RWPE2 (cell line): ENCODE data around the gene RREB1.

Experiments
- ATAC-seq: fragments of 200-7000 bp; cut with Tn5 transposase; 3 replicates; pipeline ENCODE4 v1.9.1; 2021; ENCODE audit warnings: low read depth
- DNase-seq: peaks from one replicate; pipeline ENCODE4 v3.0.0-alpha.2; 2020; ENCODE audit warnings: low spot score
- H3K27ac ChIP-seq: fragments of 450-650 bp; 2 replicates; pipeline ENCODE4 v1.5.1; 2017; ENCODE audit warnings: mild to moderate bottlenecking; ENCODE audit not compliant: poor library complexity, severe bottlenecking
- H3K27me3 ChIP-seq: fragments of 250-450 bp; sonication (Bioruptor Pico); 2 replicates; pipeline ENCODE4 v1.5.1; 2021; ENCODE audit warnings: mild to moderate bottlenecking, moderate library complexity; ENCODE audit not compliant: insufficient read depth, poor library complexity, severe bottlenecking
- H3K36me3 ChIP-seq: fragments of 250-450 bp; sonication (Bioruptor Pico); 2 replicates; pipeline ENCODE4 v1.5.1; 2020; ENCODE audit warnings: low read depth, mild to moderate bottlenecking, moderate library complexity
- H3K4me1 ChIP-seq: fragments of 250-450 bp; sonication (Bioruptor Pico); 2 replicates; pipeline ENCODE4 v1.5.1; 2021; ENCODE audit warnings: mild to moderate bottlenecking, moderate library complexity; ENCODE audit not compliant: insufficient read depth, poor library complexity, severe bottlenecking
- H3K4me3 ChIP-seq: fragments of 250-450 bp; sonication (Bioruptor Pico); 2 replicates; pipeline ENCODE4 v1.5.1; 2021; ENCODE audit warnings: mild to moderate bottlenecking, moderate library complexity; ENCODE audit not compliant: severe bottlenecking
- H3K9me3 ChIP-seq: fragments of 250-450 bp; sonication (Bioruptor Pico); 2 replicates; pipeline ENCODE4 v1.5.1; 2021; ENCODE audit warnings: mild to moderate bottlenecking, moderate library complexity; ENCODE audit not compliant: severe bottlenecking
- TF ChIP-seq, protein P1 (sequence below): fragments of 450-650 bp; IDR thresholded peaks from one replicate; pipeline ENCODE4 v1.5.1; 2017; ENCODE audit warnings: mild to moderate bottlenecking, moderate library complexity; ENCODE audit not compliant: poor library complexity, severe bottlenecking

The RREB1 gene

DNA sequence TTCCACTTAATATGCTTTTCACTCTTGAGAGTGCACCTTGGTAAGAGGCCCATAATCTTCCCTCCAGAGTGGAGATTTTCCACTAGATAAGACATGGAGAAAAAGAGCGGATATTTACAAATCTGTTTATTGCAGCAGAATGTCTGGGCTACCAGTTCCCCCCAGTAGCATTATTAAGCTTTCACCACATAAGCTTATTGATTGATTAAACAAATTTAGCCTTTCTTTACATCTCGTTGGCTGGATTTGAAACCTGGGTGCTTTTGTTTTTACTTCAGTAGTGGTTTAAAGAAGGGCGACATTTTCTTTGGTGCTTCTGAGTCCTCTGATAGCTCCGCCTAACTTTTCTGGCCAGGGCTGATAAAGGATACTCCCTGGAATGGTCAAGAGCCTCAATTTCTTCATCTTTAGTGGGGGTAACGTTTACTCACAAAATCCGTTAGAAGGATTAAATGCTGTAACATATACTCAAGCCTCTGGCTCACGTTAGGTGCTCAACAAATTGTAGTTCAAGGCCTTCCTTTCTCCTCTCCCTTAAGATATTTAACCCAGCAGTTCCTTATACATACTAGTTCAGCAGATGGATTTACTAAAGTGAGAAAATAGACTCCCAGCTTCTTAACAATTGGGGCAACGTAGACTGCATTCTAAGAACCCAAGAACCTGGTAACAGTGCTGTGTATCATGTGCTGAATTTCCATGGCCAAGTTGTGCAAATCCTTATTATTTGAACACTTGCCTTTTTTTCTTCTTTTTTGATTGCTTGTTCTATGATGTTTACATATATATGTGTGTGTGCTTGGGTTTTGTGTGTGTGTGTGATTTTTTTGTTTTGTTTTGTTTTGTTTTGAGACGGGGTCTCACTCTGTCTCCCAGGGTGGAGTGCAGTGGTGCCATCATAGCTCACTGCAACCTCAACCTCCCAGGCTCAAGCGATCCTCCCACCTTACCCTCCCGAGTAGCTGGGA lies 91.4 kb downstream of the RREB1 start:
- TF ChIP-seq, protein P1, sequence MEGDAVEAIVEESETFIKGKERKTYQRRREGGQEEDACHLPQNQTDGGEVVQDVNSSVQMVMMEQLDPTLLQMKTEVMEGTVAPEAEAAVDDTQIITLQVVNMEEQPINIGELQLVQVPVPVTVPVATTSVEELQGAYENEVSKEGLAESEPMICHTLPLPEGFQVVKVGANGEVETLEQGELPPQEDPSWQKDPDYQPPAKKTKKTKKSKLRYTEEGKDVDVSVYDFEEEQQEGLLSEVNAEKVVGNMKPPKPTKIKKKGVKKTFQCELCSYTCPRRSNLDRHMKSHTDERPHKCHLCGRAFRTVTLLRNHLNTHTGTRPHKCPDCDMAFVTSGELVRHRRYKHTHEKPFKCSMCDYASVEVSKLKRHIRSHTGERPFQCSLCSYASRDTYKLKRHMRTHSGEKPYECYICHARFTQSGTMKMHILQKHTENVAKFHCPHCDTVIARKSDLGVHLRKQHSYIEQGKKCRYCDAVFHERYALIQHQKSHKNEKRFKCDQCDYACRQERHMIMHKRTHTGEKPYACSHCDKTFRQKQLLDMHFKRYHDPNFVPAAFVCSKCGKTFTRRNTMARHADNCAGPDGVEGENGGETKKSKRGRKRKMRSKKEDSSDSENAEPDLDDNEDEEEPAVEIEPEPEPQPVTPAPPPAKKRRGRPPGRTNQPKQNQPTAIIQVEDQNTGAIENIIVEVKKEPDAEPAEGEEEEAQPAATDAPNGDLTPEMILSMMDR = no peak
- DNase-seq = no peak
- peaks cover 41% of the 10 kb centered on the region for H3K36me3 ChIP-seq
- H3K9me3 ChIP-seq = no peaks in the 10 kb centered on the region
- H3K4me1 ChIP-seq = peaks cover 21% of the 10 kb centered on the region
- H3K27me3 ChIP-seq = no peaks in the 10 kb centered on the region
- H3K27ac ChIP-seq = peak overlapping the region; percentile 83
- H3K4me3 ChIP-seq = no peak overlapping the region
- no peak for ATAC-seq

DNA sequence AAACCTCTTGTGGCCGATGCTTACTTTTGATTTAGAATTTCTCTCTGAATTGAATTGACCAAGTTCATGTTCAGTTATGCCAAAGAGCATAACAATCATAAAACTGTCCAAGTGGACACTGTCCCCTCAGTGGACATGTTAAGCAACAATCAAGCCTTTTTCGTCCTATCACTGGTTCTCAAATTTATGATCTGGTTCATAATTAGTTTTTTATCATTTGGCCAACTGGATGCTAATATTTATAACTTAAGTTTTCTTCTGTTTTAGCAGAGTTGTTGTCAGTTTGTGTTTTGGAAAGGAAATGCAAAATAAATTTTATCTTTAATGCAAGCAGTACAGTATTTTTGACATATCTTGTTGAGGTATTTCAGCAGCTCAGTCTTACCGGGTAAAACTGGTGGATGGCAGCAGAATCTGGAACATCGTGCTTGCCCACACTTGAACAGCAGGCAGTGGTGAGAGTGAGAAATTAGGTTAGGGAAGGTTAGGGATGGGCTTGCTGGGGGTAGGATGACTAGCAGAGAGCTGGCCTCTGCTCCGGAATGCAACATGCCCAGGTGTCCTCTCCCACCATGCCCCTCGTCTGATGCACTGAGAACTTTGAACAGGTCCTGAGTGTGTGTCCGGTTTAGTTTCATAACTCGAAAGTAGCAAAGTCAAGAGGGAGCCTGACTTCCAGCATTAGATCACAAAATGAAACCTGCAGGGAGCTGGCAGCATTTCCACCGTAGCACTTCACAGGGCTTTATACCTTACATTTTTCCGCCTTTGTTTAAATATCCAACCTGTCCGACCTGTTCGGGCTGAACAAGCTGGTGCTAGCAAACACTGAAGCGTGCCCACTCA lies 93.1 kb downstream of the RREB1 start:
- TF ChIP-seq, protein P1 = no peak
- Histone ChIP-seq H3K9me3 (no peaks in the 10 kb centered on the region), H3K27ac (peak overlapping the region; percentile 83), H3K27me3 (no peaks in the 10 kb centered on the region), H3K36me3 (peaks cover 42% of the 10 kb centered on the region), H3K4me3 (peak overlapping the region; percentile 1), H3K4me1 (peaks cover 21% of the 10 kb centered on the region)
- ATAC-seq = peak; percentile 85
- peak; percentile 74 for DNase-seq

DNA sequence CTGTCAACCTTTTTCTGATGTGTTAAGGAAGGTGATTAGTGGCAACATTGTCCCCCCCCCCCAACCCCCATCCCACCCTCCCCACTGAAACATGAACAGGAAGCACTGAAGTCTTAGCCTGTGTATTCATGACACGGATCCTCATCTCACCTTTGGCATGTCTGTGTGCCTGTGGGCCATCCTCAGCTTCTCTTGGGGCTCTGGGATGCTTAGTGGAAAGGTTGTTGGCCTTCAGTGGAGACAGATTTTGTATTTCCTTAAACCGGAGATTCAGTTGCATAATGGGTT lies 93.6 kb downstream of the RREB1 start:
- Histone ChIP-seq H3K9me3 (no peaks in the 10 kb centered on the region), H3K36me3 (peaks cover 45% of the 10 kb centered on the region), H3K27ac (peak overlapping the region; percentile 83), H3K27me3 (no peaks in the 10 kb centered on the region), H3K4me3 (no peak overlapping the region), H3K4me1 (peaks cover 21% of the 10 kb centered on the region)
- DNase-seq = no peak
- ATAC-seq = no peak; the same call in 2 of the 3 replicates
- TF ChIP-seq, protein P1 = no peak

DNA sequence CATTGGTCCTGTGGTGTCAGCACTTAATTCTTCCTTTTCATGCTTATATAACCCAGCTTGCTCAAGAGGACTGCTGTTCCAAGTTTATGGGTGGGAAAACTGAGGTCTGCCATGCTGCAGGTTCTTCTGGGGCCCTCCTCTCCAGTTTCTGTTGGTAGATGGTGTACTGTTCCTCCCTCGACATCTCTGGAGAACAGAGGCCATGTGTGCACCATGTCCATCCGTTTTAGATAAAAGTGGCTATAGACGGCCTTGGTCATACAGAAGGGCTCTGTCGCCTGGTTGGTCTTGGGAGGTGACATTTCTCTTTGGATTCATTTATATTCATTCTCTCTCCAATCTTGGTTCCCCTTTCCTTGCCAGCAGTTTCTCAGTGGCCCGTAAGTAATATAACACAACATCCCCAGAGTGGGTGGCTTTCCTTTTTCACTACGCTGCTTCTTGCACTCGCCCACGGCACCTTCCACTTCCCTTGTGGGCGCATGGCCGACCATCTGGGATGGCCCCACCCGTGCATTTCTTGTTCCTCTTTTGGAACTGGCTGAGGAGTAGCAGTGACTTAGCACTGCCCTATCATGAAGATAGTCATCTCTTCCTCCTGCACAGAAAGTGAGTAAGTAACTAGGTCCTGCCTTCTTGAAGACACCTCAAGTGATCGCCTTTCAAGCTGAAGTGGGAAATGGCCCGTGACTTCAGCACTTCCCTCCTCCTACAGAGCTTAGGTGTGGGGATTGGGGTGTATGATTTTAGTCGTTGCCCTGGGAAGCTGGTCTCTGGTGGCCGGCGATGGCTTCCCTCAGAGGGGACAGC lies 94.2 kb downstream of the RREB1 start:
- no peaks in the 10 kb centered on the region for H3K9me3 ChIP-seq
- H3K4me1 ChIP-seq = peaks cover 21% of the 10 kb centered on the region
- TF ChIP-seq, protein P1 = no peak
- H3K4me3 ChIP-seq = no peak overlapping the region
- ATAC-seq (no peak), DNase-seq (no peak)
- H3K27me3 ChIP-seq = no peaks in the 10 kb centered on the region
- peak overlapping the region; percentile 83 for H3K27ac ChIP-seq
- peaks cover 41% of the 10 kb centered on the region for H3K36me3 ChIP-seq
